Astrocyte (in vitro differentiated cells and primary cell): ENCODE results near the gene CPLX1. TPM values are rescaled to one million over a fixed set of nuclear protein-coding genes. Genes with fewer than 3 reads are reported as not detected.

Source experiments
- DNase-seq: peaks from one replicate; pipeline ENCODE4 v3.0.0-alpha.2; 2010; ENCODE audit warnings: low read depth
- FAIRE-seq: peaks from 2 replicates; lab custom pipeline; 2011; peaks lifted over from hg19 to GRCh38; lab: Jason Lieb, UNC
- H2AFZ ChIP-seq: 2 replicates; pipeline ENCODE4 v1.6.0; 2012; ENCODE audit warnings: low read depth, low read length, inconsistent platforms
- H3K27ac ChIP-seq: 2 replicates; pipeline ENCODE4 v1.5.1; 2011; ENCODE audit warnings: low read depth, low read length, inconsistent platforms
- H3K27me3 ChIP-seq: 2 replicates; pipeline ENCODE4 v1.6.0; 2011; ENCODE audit warnings: low read length, inconsistent platforms; ENCODE audit not compliant: insufficient read depth
- H3K36me3 ChIP-seq: 2 replicates; pipeline ENCODE4 v1.5.1; 2011; ENCODE audit warnings: low read length, inconsistent platforms; ENCODE audit not compliant: insufficient read depth
- H3K4me1 ChIP-seq: 2 replicates; pipeline ENCODE4 v1.5.1; 2011; ENCODE audit warnings: low read length, inconsistent platforms; ENCODE audit not compliant: insufficient read depth
- H3K4me2 ChIP-seq: 2 replicates; pipeline ENCODE4 v1.6.0; 2012; ENCODE audit warnings: low read length, inconsistent platforms
- H3K4me3 ChIP-seq: 2 replicates; pipeline ENCODE4 v1.5.1; 2011; ENCODE audit warnings: low read depth, mild to moderate bottlenecking, low read length, inconsistent platforms; ENCODE audit not compliant: insufficient read depth
- H3K79me2 ChIP-seq: 2 replicates; pipeline ENCODE4 v1.6.0; 2012; ENCODE audit warnings: mild to moderate bottlenecking, low read length, inconsistent platforms; ENCODE audit not compliant: insufficient read depth
- H3K9ac ChIP-seq: 2 replicates; pipeline ENCODE4 v1.6.0; 2012; ENCODE audit warnings: mild to moderate bottlenecking, low read length, inconsistent platforms
- H3K9me3 ChIP-seq: 2 replicates; pipeline ENCODE4 v1.5.1; 2012; ENCODE audit warnings: low read depth, mild to moderate bottlenecking, low read length, inconsistent platforms; ENCODE audit not compliant: insufficient read depth
- H4K20me1 ChIP-seq: 2 replicates; pipeline ENCODE4 v1.6.0; 2012; ENCODE audit warnings: low read length, inconsistent platforms; ENCODE audit not compliant: insufficient read depth
- H3K27ac Mint-ChIP-seq: one replicate; pipeline ENCODE4 v1.8.0; 2021; ENCODE audit warnings: mild to moderate bottlenecking, mixed read lengths; ENCODE audit not compliant: unreplicated experiment
- H3K27me3 Mint-ChIP-seq: one replicate; pipeline ENCODE4 v1.8.0; 2021; ENCODE audit warnings: low read depth, mixed read lengths; ENCODE audit not compliant: unreplicated experiment
- H3K36me3 Mint-ChIP-seq: one replicate; pipeline ENCODE4 v1.8.0; 2021; ENCODE audit warnings: low read depth, mixed read lengths; ENCODE audit not compliant: unreplicated experiment
- H3K4me1 Mint-ChIP-seq: one replicate; pipeline ENCODE4 v1.8.0; 2021; ENCODE audit warnings: low read depth, mixed read lengths; ENCODE audit not compliant: unreplicated experiment
- H3K4me3 Mint-ChIP-seq: one replicate; pipeline ENCODE4 v1.8.0; 2021; ENCODE audit warnings: mild to moderate bottlenecking, moderate library complexity, mixed read lengths; ENCODE audit not compliant: unreplicated experiment
- H3K9me3 Mint-ChIP-seq: one replicate; pipeline ENCODE4 v1.8.0; 2021; ENCODE audit warnings: mild to moderate bottlenecking, mixed read lengths; ENCODE audit not compliant: unreplicated experiment
- CTCF ChIP-seq: IDR thresholded peaks from 2 replicates; pipeline ENCODE4 v1.5.1; 2011; ENCODE audit warnings: low read depth, mild to moderate bottlenecking, inconsistent platforms, low read length, moderate library complexity; ENCODE audit not compliant: insufficient read depth
- EZH2 ChIP-seq: IDR thresholded peaks from 2 replicates; pipeline ENCODE4 v1.6.1; 2012; ENCODE audit warnings: mild to moderate bottlenecking, low read length, inconsistent platforms; ENCODE audit not compliant: insufficient read depth
- total RNA-seq: library from RNA; stranded (reverse); gene quantifications from 2 replicates; pipeline ENCODE4 v1.2.1, GENCODE V29; 2021

The CPLX1 gene
- total RNA-seq, 1 donor from 2014 or later = 1.9 TPM

- H3K27me3 ChIP-seq = peaks cover 27% of the 10 kb centered on the region
- H3K4me1 ChIP-seq = peaks cover 13% of the 10 kb centered on the region
- H3K4me2 ChIP-seq = no peak overlapping the region
- peaks cover 12% of the 10 kb centered on the region for H4K20me1 ChIP-seq
- no peak overlapping the region for H3K9ac ChIP-seq
- Mint-ChIP-seq H3K27ac (no peak overlapping the region), H3K4me3 (no peak overlapping the region), H3K9me3 (no peaks in the 10 kb centered on the region), H3K36me3 (peaks cover 8% of the 10 kb centered on the region), H3K4me1 (peaks cover 5% of the 10 kb centered on the region), H3K27me3 (peaks cover 34% of the 10 kb centered on the region)
- no peak for TF ChIP-seq EZH2
- no peak for TF ChIP-seq CTCF
- no peak overlapping the region for H3K27ac ChIP-seq
- H3K4me3 ChIP-seq = no peak overlapping the region
- no peaks in the 10 kb centered on the region for H3K36me3 ChIP-seq
- H3K79me2 ChIP-seq = peaks cover 20% of the 10 kb centered on the region
- FAIRE-seq (no peak), DNase-seq (no peak)
- H3K9me3 ChIP-seq = no peaks in the 10 kb centered on the region
- no peak overlapping the region for H2AFZ ChIP-seq
These were observed 41.3 kb downstream of the CPLX1 start for GRCh38 chr4:784401-785331.

- FAIRE-seq (peak; percentile 59), DNase-seq (peak; percentile 95)
- Histone ChIP-seq H3K36me3 (peaks cover 13% of the 10 kb centered on the region), H3K4me2 (peak overlapping the region; percentile 95), H4K20me1 (peaks cover 41% of the 10 kb centered on the region), H3K9ac (peak overlapping the region; percentile 99), H3K4me3 (peak overlapping the region; percentile 87), H3K27me3 (peaks cover 20% of the 10 kb centered on the region), H2AFZ (peak overlapping the region; percentile 99), H3K79me2 (peaks cover 51% of the 10 kb centered on the region), H3K27ac (peak overlapping the region; percentile 95), H3K4me1 (peaks cover 13% of the 10 kb centered on the region), H3K9me3 (no peaks in the 10 kb centered on the region)
- peaks cover 11% of the 10 kb centered on the region for H3K36me3 Mint-ChIP-seq
- peaks cover 19% of the 10 kb centered on the region for H3K27me3 Mint-ChIP-seq
- peak overlapping the region; percentile 94 for H3K4me3 Mint-ChIP-seq
- TF ChIP-seq CTCF (no peak), EZH2 (no peak)
- H3K4me1 Mint-ChIP-seq = peaks cover 11% of the 10 kb centered on the region
- peak overlapping the region; percentile 90 for H3K27ac Mint-ChIP-seq
- no peaks in the 10 kb centered on the region for H3K9me3 Mint-ChIP-seq
These were observed 44.3 kb downstream of the CPLX1 start for GRCh38 chr4:781493-782216.
